Loucy (cell line): ENCODE results near the gene STK39.

Source experiments
- H2AFZ ChIP-seq: fragments of 200-600 bp; sonication (generic); 2 replicates; pipeline ENCODE4 v1.6.0; 2016; ENCODE audit warnings: antibody characterized with exemption, mild to moderate bottlenecking, low read length, moderate library complexity
- H3F3A ChIP-seq: fragments of 200-600 bp; 2 replicates; pipeline ENCODE4 v1.6.0; 2016; ENCODE audit warnings: antibody characterized with exemption, low read depth, mild to moderate bottlenecking
- H3K27me3 ChIP-seq: fragments of 200-600 bp; sonication (generic); 2 replicates; pipeline ENCODE4 v1.6.1; 2014; ENCODE audit warnings: low read length, mild to moderate bottlenecking; ENCODE audit not compliant: insufficient read depth, poor library complexity, severe bottlenecking
- H3K36me3 ChIP-seq: fragments of 200-600 bp; sonication (generic); 2 replicates; pipeline ENCODE4 v1.6.1; 2016; ENCODE audit warnings: low read length; ENCODE audit not compliant: insufficient read depth
- H3K4me1 ChIP-seq: fragments of 200-600 bp; sonication (generic); 2 replicates; pipeline ENCODE4 v1.5.1; 2014; ENCODE audit warnings: low read length, mild to moderate bottlenecking; ENCODE audit not compliant: insufficient read depth, poor library complexity, severe bottlenecking
- H3K4me2 ChIP-seq: fragments of 200-600 bp; sonication (generic); 2 replicates; pipeline ENCODE4 v1.6.0; 2014; ENCODE audit warnings: antibody characterized with exemption, low read length, low read depth, mild to moderate bottlenecking; ENCODE audit not compliant: poor library complexity, severe bottlenecking
- H3K4me3 ChIP-seq: fragments of 200-600 bp; sonication (generic); 2 replicates; pipeline ENCODE4 v1.5.1; 2014; ENCODE audit warnings: low read length, mild to moderate bottlenecking, mixed read lengths; ENCODE audit not compliant: poor library complexity, severe bottlenecking
- H3K79me2 ChIP-seq: fragments of 200-600 bp; sonication (generic); 2 replicates; pipeline ENCODE4 v1.6.1; 2014; ENCODE audit warnings: low read length; ENCODE audit not compliant: insufficient read depth
- H3K9ac ChIP-seq: fragments of 200-600 bp; sonication (generic); 2 replicates; pipeline ENCODE4 v1.6.0; 2014; ENCODE audit warnings: mild to moderate bottlenecking, low read depth, low read length, moderate library complexity; ENCODE audit not compliant: poor library complexity, severe bottlenecking
- H3K9me2 ChIP-seq: fragments of 200-600 bp; sonication (generic); replicated peaks from 2 replicates; pipeline ENCODE4 v1.6.1; 2016; ENCODE audit warnings: low read depth, low read length, mixed read lengths
- H3K9me3 ChIP-seq: fragments of 200-600 bp; sonication (generic); 2 replicates; pipeline ENCODE4 v1.6.1; 2014; ENCODE audit warnings: mild to moderate bottlenecking, antibody characterized with exemption, low read length, low read depth; ENCODE audit not compliant: insufficient read depth
- H4K20me1 ChIP-seq: fragments of 200-600 bp; sonication (generic); 2 replicates; pipeline ENCODE4 v1.6.0; 2014; ENCODE audit warnings: antibody characterized with exemption, low read length, mild to moderate bottlenecking; ENCODE audit not compliant: insufficient read depth, poor library complexity, severe bottlenecking
- EZH2phosphoT487 ChIP-seq: fragments of 200-600 bp; IDR thresholded peaks from 2 replicates; pipeline ENCODE4 v1.6.1; 2018; ENCODE audit warnings: antibody characterized with exemption, mild to moderate bottlenecking, moderate library complexity, borderline replicate concordance
- TF ChIP-seq, protein P1 (sequence below): fragments of 200-600 bp; sonication (generic); conservative IDR thresholded peaks from 2 replicates; pipeline ENCODE4 v1.5.1; 2014; ENCODE audit warnings: mild to moderate bottlenecking, antibody characterized with exemption, low read length

The STK39 gene

DNA sequence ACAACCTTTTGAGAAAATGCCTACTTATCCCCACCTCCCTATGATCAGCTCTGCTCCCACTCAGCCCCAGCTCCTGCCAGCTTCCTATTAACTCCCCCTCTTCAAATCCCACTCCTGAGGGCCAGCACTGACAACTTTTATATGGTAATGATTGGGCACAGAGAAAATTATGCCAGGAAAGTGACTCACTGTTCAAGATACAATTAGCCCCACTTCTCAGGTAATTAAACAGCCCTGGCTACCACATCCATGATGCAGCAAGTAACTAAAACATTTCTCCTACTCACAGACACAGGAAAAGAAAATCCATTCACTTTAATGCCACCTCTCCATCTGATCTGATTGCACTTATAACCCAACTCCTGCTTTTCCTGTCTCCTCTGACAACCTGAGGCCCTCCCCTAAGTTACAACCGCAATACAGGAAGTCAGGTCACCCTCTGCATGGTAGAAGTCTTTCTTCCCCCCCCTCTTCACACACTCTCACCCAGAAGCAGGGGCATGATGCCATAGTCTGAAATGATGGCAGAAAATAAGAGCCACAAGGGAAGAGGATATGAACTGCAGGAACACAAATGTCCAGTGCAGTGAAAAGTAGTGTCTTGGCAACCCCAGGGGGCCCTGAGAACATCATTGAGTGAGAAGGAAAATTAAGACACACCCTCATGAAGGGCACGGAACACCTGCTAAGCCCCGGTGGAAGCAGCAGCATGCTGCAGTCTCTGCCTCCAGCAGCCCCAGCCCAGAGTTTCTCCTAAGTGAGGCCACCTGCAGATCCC lies 54.4 kb downstream of the STK39 start:
- Histone ChIP-seq H3K9me2 (no peaks in the 10 kb centered on the region), H3K36me3 (no peaks in the 10 kb centered on the region), H3K79me2 (peaks cover 76% of the 10 kb centered on the region), H3K4me3 (peak overlapping the region; percentile 55), H3F3A (peaks cover 22% of the 10 kb centered on the region), H3K4me2 (peak overlapping the region; percentile 70), H3K9me3 (no peaks in the 10 kb centered on the region), H3K27me3 (no peaks in the 10 kb centered on the region), H4K20me1 (peaks cover 17% of the 10 kb centered on the region), H3K4me1 (peaks cover 83% of the 10 kb centered on the region), H2AFZ (no peak overlapping the region), H3K9ac (peak overlapping the region; percentile 59)
- TF ChIP-seq, protein P1, sequence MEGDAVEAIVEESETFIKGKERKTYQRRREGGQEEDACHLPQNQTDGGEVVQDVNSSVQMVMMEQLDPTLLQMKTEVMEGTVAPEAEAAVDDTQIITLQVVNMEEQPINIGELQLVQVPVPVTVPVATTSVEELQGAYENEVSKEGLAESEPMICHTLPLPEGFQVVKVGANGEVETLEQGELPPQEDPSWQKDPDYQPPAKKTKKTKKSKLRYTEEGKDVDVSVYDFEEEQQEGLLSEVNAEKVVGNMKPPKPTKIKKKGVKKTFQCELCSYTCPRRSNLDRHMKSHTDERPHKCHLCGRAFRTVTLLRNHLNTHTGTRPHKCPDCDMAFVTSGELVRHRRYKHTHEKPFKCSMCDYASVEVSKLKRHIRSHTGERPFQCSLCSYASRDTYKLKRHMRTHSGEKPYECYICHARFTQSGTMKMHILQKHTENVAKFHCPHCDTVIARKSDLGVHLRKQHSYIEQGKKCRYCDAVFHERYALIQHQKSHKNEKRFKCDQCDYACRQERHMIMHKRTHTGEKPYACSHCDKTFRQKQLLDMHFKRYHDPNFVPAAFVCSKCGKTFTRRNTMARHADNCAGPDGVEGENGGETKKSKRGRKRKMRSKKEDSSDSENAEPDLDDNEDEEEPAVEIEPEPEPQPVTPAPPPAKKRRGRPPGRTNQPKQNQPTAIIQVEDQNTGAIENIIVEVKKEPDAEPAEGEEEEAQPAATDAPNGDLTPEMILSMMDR, result no peak
- no peak for TF ChIP-seq EZH2phosphoT487

DNA sequence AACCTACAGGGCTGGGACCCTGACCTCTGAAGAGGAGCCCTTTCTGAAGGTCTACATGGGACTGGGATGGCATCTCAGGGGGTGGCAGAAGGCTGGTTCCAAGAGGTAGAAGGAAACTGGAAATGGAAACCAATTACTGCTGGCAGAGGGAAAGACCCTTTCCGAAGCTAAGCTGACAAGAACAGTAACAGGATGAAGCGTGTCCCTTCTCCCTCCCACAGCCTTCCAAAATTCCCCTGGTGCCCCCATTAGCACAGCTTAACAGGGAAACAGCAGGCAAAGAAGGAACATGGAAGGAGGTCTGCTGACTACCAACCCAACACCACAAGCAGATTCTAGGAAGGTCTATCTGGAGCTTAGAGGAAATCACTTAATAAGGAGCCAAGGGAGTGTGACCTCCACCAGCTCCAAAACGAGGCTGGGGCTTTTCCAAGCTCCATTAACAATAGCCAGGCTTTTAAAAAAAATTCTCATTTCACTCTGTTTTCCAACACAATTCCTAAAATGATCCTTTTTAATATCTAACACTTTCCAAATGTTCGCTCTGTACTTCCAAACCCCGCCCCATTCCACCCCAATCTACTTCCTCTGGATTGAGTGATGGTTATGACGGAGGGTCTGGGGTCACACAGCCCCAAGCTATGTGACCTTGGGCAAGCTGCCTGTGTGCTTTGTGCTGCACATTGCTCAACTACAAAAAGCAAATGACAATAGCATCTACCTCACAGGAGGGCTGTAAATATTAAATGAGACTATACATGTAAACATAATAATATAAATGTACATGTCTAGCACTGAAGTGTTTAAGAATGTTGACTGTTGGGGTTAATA lies 55.2 kb downstream of the STK39 start:
- Histone ChIP-seq H3F3A (peaks cover 22% of the 10 kb centered on the region), H3K4me2 (peak overlapping the region; percentile 70), H3K9me2 (no peaks in the 10 kb centered on the region), H4K20me1 (peaks cover 17% of the 10 kb centered on the region), H3K9me3 (no peaks in the 10 kb centered on the region), H3K27me3 (no peaks in the 10 kb centered on the region), H3K9ac (peak overlapping the region; percentile 1), H3K36me3 (no peaks in the 10 kb centered on the region), H3K4me1 (peaks cover 84% of the 10 kb centered on the region), H3K79me2 (peaks cover 77% of the 10 kb centered on the region), H2AFZ (no peak overlapping the region), H3K4me3 (peak overlapping the region; percentile 48)
- TF ChIP-seq, protein P1, result no peak
- TF ChIP-seq EZH2phosphoT487, result no peak

DNA sequence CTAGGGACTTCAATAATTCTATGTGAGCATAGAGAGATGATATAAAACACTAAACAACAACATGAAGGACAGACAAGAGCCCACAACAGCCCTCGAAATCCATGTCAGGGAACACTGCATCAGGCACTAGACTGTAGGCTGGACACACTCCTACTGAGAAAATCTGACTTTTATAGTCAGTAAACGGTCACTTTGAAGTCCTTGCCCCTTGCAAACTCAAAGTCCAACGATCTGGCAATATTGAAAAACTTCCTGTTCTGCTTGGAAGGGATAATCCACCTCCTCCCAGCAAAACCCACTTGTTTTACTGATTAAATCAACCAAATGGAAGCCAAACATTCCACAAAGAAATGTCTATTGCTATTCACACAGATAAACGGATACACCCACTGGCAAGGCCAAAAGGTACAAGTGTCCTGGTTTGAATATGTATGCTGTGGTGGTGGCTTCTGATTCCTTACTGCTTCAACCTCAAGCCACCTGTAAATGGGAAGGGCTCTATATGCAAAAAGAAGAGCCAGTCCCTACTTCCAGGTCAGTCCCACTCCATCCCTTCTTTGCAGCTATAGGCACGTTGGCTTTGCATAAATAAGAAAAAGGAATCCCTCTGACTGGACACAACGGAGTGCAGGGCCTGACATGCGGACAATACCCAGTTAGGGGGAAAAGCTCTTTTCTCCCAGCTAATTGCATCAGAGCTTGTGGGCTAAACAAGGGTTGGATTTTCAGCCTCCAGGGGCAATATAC lies 56.6 kb downstream of the STK39 start:
- H3K9me3 ChIP-seq, result no peaks in the 10 kb centered on the region
- peak overlapping the region; percentile 12 for H3K4me2 ChIP-seq
- H3K4me3 ChIP-seq, result no peak overlapping the region
- no peak overlapping the region for H3K9ac ChIP-seq
- peaks cover 83% of the 10 kb centered on the region for H3K4me1 ChIP-seq
- H3F3A ChIP-seq, result peaks cover 19% of the 10 kb centered on the region
- H3K27me3 ChIP-seq, result no peaks in the 10 kb centered on the region
- H2AFZ ChIP-seq, result no peak overlapping the region
- no peaks in the 10 kb centered on the region for H3K9me2 ChIP-seq
- no peaks in the 10 kb centered on the region for H3K36me3 ChIP-seq
- H4K20me1 ChIP-seq, result peaks cover 18% of the 10 kb centered on the region
- TF ChIP-seq EZH2phosphoT487, result no peak
- TF ChIP-seq, protein P1, result no peak
- peaks cover 77% of the 10 kb centered on the region for H3K79me2 ChIP-seq
